ENCODE measurements around the gene DACH1.
"Not testable (repeated sequence)": the region's sequence is repeated elsewhere in the genome, so short reads cannot be mapped to it uniquely, and the experiment has no call there.

DACH1 gene

GRCh38 chr13:71828117-71828516 lies 38.9 kb downstream of the DACH1 start:
- no peak for DNase-seq

GRCh38 chr13:71827241-71827640 lies 39.8 kb downstream of the DACH1 start:
- DNase-seq = no peak

GRCh38 chr13:71820699-71821098 lies 46.3 kb downstream of the DACH1 start:
- no peak for DNase-seq

GRCh38 chr13:71817335-71817734 lies 49.7 kb downstream of the DACH1 start:
- no peak for DNase-seq

- no peak for DNase-seq
These were observed 52.1 kb downstream of the DACH1 start for GRCh38 chr13:71814806-71815360.

GRCh38 chr13:71813187-71813586 lies 53.8 kb downstream of the DACH1 start:
- no peak for DNase-seq

- DNase-seq = no peak
These were observed 55.7 kb downstream of the DACH1 start for GRCh38 chr13:71811344-71811743.

GRCh38 chr13:71808708-71809107 lies 58.3 kb downstream of the DACH1 start:
- DNase-seq = no peak

- no peak for DNase-seq
These were observed 60.1 kb downstream of the DACH1 start for GRCh38 chr13:71806886-71807285.

GRCh38 chr13:71803066-71803465 lies 63.9 kb downstream of the DACH1 start:
- DNase-seq = no peak

GRCh38 chr13:71801781-71802180 lies 65.2 kb downstream of the DACH1 start:
- peak in 1 of 2 experiments; percentile 50 for DNase-seq

GRCh38 chr13:71801165-71801760 lies 65.7 kb downstream of the DACH1 start:
- DNase-seq = no peak

- peak in 1 of 2 experiments; percentile 33 for DNase-seq
These were observed 67.7 kb downstream of the DACH1 start for GRCh38 chr13:71799324-71799723.

GRCh38 chr13:71798707-71799106 lies 68.3 kb downstream of the DACH1 start:
- no peak for DNase-seq

- DNase-seq = peak; percentile 34 to 75
These were observed 69.5 kb downstream of the DACH1 start for GRCh38 chr13:71797517-71797916.

- peak in 1 of 2 experiments; percentile 0 for DNase-seq
These were observed 77.2 kb downstream of the DACH1 start for GRCh38 chr13:71789693-71790329.

- DNase-seq = no peak
These were observed 78.0 kb downstream of the DACH1 start for GRCh38 chr13:71789037-71789436.

- no peak for DNase-seq
These were observed 79.6 kb downstream of the DACH1 start for GRCh38 chr13:71787414-71787813.

- DNase-seq = no peak
These were observed 80.1 kb downstream of the DACH1 start for GRCh38 chr13:71786875-71787274.

GRCh38 chr13:71785361-71785760 lies 81.6 kb downstream of the DACH1 start:
- no peak for DNase-seq

GRCh38 chr13:71780546-71780945 lies 86.5 kb downstream of the DACH1 start:
- DNase-seq = no peak

- DNase-seq = not testable (repeated sequence)
These were observed 88.0 kb downstream of the DACH1 start for GRCh38 chr13:71778998-71779397.

GRCh38 chr13:71775966-71776365 lies 91.0 kb downstream of the DACH1 start:
- no peak for DNase-seq

- no peak for DNase-seq
These were observed 92.1 kb downstream of the DACH1 start for GRCh38 chr13:71774863-71775262.

GRCh38 chr13:71773531-71773930 lies 93.5 kb downstream of the DACH1 start:
- no peak for DNase-seq
